Activated B cell treated with CpG ODN at 0.5 μM for 24 hours (primary cell): ENCODE measurements around the gene MAST2. TPM values are rescaled to one million over a fixed set of nuclear protein-coding genes. Genes with fewer than 3 reads are reported as not detected.

Experiments used
- ATAC-seq: fragments of 200-7000 bp; cut with Tn5 transposase; one replicate; pipeline ENCODE4 v1.10.0; 2021; ENCODE audit warnings: low read depth, mild to moderate bottlenecking, moderate library complexity
- CTCF ChIA-PET: fragments of 350-600 bp; sonication (Branson Sonifier 250); formaldehyde crosslinking; loops from one replicate; lab custom pipeline; 2021; ENCODE audit warnings: antibody characterized with exemption; lab: Charles Lee
- POLR2A ChIA-PET: fragments of 350-600 bp; sonication (Branson Sonifier 250); formaldehyde crosslinking; loops from one replicate; lab custom pipeline; 2021; ENCODE audit warnings: antibody characterized with exemption; lab: Charles Lee
- DNase-seq: peaks from one replicate; pipeline ENCODE4 v3.0.0; 2022
- H3K27ac Mint-ChIP-seq: one replicate; pipeline ENCODE4 v1.8.0; 2020; ENCODE audit warnings: mixed read lengths
- H3K27me3 Mint-ChIP-seq: one replicate; pipeline ENCODE4 v1.8.0; 2021; ENCODE audit warnings: mixed read lengths
- H3K36me3 Mint-ChIP-seq: one replicate; pipeline ENCODE4 v1.8.0; 2021; ENCODE audit warnings: low read depth, mixed read lengths
- H3K4me1 Mint-ChIP-seq: one replicate; pipeline ENCODE4 v1.8.0; 2021; ENCODE audit warnings: mixed read lengths
- H3K4me3 Mint-ChIP-seq: one replicate; pipeline ENCODE4 v1.8.0; 2020; ENCODE audit warnings: mild to moderate bottlenecking, mixed read lengths
- H3K9me3 Mint-ChIP-seq: one replicate; pipeline ENCODE4 v1.8.0; 2020; ENCODE audit warnings: mixed read lengths
- intact Hi-C: fragments of 100-400 bp; cut with micrococcal nuclease; formaldehyde crosslinking; loops from one replicate; pipeline ENCODE4 v1.15.1; 2024
- total RNA-seq: library from RNA; stranded (reverse); gene quantifications from 2 replicates; pipeline ENCODE4 v1.2.3, GENCODE V29; 2022
- TF ChIP-seq, protein P1 (sequence below): fragments of 200-600 bp; IDR thresholded peaks from one replicate; pipeline ENCODE4 v1.8.0; 2022; ENCODE audit warnings: antibody characterized with exemption, mild to moderate bottlenecking

The MAST2 gene
- total RNA-seq, 1 donor from 2014 or later: 20.9 TPM

DNA sequence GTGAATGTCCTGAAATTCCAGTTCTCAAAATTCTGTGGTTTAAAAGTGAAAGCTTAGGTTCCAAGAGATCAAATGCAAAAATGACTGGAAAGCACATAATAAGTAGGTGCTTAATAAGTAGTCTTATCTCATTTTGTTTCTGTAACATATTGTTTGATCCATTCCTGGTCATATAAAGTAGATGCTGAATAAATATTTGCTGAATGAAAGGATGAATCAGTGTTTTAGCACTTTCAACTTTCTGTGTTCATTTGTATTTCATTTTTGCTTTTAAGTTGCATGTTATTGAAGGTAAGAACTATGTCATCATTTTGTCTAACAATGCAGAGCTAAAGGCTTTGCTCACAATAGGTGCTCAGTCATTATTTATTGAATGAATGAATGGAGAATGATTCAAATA, 6.3 kb downstream of the MAST2 start:
- ATAC-seq (no peak), DNase-seq (no peak)
- no peaks in the 10 kb centered on the region for H3K27me3 Mint-ChIP-seq
- TF ChIP-seq, protein P1, sequence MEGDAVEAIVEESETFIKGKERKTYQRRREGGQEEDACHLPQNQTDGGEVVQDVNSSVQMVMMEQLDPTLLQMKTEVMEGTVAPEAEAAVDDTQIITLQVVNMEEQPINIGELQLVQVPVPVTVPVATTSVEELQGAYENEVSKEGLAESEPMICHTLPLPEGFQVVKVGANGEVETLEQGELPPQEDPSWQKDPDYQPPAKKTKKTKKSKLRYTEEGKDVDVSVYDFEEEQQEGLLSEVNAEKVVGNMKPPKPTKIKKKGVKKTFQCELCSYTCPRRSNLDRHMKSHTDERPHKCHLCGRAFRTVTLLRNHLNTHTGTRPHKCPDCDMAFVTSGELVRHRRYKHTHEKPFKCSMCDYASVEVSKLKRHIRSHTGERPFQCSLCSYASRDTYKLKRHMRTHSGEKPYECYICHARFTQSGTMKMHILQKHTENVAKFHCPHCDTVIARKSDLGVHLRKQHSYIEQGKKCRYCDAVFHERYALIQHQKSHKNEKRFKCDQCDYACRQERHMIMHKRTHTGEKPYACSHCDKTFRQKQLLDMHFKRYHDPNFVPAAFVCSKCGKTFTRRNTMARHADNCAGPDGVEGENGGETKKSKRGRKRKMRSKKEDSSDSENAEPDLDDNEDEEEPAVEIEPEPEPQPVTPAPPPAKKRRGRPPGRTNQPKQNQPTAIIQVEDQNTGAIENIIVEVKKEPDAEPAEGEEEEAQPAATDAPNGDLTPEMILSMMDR: no peak
- H3K36me3 Mint-ChIP-seq: peaks cover 3% of the 10 kb centered on the region
- H3K4me1 Mint-ChIP-seq: no peaks in the 10 kb centered on the region
- intact Hi-C loops: no loop called here
- ChIA-PET CTCF (no interaction called here), POLR2A (interaction anchor here (0.8 kb wide), 1 partner anchor 123 kb away, joined by 3 read pairs; the partner anchor contains the start of gene GPBP1L1)
- H3K27ac Mint-ChIP-seq: no peak overlapping the region
- no peak overlapping the region for H3K4me3 Mint-ChIP-seq
- H3K9me3 Mint-ChIP-seq: no peaks in the 10 kb centered on the region

DNA sequence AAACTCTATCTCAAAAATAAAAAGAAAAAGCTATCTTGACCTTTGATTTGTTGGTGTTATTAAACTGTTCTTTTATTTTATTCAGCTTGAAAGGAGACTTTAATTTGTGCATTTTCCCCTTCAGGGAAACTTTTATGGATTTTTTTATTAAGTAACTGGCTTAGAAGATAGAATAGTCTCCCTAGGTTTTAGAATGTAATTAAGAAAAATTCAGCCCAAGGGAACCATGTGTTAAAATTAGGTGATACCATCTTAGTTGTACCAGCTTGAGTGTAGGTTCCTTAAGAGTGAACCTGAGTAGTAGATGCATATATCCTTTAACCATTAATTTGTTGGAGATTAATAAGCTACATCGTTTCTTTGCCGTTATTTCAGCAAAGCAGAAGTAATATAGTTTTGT, 11.4 kb downstream of the MAST2 start:
- Mint-ChIP-seq H3K36me3 (peaks cover 7% of the 10 kb centered on the region), H3K27ac (no peak overlapping the region), H3K9me3 (peaks cover 2% of the 10 kb centered on the region), H3K4me3 (no peak overlapping the region), H3K27me3 (no peaks in the 10 kb centered on the region), H3K4me1 (peaks cover 5% of the 10 kb centered on the region)
- no peak for DNase-seq
- no peak for ATAC-seq
- intact Hi-C loops: no loop called here
- TF ChIP-seq, protein P1: no peak
- ChIA-PET POLR2A (no interaction called here), CTCF (no interaction called here)

DNA sequence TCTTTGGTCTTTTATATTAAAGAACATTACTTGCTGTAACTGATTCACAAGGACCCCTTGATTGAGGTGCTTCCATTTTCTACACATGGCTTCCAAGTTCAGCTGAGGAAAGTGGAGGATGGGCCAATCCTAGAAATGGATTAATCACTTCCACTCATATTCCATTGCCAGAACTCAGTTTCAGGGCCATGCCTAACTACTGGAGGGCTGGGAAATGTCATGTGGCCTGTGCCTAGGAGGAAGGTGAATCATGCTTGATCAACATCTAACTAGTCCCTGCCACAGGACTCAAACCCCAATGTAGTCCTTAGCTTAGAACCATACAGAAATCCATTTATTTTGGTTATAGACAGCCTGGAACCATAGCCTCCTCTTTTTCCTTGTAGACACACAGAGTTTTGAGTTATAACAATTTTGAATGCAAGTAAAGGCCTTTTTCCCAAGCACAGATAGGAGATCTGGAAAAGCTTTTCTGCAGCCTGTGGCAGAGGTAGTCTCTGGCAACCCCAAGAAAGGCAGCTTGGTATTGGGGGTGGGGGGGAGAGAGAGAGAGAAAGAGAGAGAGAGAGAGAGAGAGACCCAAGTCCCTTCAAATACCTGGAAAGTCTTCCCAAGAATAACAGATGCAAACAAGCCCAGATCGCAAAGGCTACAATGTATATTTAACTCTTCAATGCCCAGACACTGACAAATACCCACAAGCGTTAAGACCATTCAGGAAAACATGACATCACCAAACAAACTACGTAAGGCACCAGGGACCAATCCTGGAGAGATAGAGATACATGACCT, 12.5 kb downstream of the MAST2 start:
- POLR2A ChIA-PET: no interaction called here
- CTCF ChIA-PET: no interaction called here
- Mint-ChIP-seq H3K9me3 (peaks cover 2% of the 10 kb centered on the region), H3K4me3 (no peak overlapping the region), H3K27ac (no peak overlapping the region), H3K4me1 (peaks cover 16% of the 10 kb centered on the region), H3K27me3 (no peaks in the 10 kb centered on the region), H3K36me3 (peaks cover 7% of the 10 kb centered on the region)
- intact Hi-C loops: no loop called here
- ATAC-seq: no peak
- DNase-seq: no peak
- TF ChIP-seq, protein P1: no peak

DNA sequence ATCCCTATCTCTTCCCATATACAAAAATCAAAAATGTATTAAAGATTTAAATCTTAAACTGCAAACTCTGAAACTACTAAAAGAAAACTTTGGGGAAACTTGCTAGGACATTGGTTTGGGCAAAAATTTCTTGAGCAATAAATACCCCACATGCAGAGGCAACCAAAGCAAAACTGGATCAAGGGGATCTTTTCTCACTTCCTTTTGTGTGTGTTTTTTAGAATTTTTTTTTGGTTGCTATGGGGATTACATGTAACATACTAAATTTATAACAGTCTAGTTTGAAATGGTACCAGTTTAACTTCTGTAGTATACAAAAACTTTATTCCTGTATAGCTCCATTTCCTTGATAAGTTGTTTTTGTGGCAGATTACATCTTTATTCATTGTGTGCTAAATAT, 16.8 kb downstream of the MAST2 start:
- intact Hi-C loops: loop anchor here (2.0 kb wide), 1 partner anchor 17 kb away; the partner anchor contains the start of gene MAST2
- peaks cover 8% of the 10 kb centered on the region for H3K36me3 Mint-ChIP-seq
- DNase-seq (no peak), ATAC-seq (no peak)
- peak overlapping the region; percentile 14 for H3K27ac Mint-ChIP-seq
- ChIA-PET CTCF (no interaction called here), POLR2A (no interaction called here)
- no peaks in the 10 kb centered on the region for H3K27me3 Mint-ChIP-seq
- H3K4me3 Mint-ChIP-seq: no peak overlapping the region
- H3K4me1 Mint-ChIP-seq: peaks cover 26% of the 10 kb centered on the region
- H3K9me3 Mint-ChIP-seq: peaks cover 2% of the 10 kb centered on the region
- TF ChIP-seq, protein P1: no peak

DNA sequence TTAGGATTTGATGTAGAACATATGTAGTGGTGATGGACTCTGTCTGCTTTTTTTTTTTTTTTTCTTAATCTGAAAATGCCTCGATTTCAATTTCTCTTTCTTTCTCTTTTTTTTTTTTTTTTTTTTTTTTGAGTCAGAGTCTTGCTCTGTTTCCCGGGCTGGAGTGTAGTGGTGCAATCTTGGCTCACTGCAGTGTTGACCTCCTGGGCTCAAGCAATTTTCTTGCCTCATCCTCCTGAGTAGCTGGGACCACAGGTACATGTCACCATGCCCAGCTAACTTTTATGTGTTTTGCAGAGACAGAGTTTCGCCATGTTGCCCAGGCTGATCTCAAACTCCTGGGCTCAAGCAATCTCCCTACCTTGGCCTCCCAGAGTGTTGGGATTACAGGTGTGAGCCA, 17.4 kb downstream of the MAST2 start:
- Mint-ChIP-seq H3K4me1 (peaks cover 26% of the 10 kb centered on the region), H3K9me3 (peaks cover 2% of the 10 kb centered on the region), H3K27ac (no peak overlapping the region), H3K36me3 (peaks cover 11% of the 10 kb centered on the region), H3K4me3 (no peak overlapping the region), H3K27me3 (no peaks in the 10 kb centered on the region)
- DNase-seq (no peak), ATAC-seq (no peak)
- TF ChIP-seq, protein P1: no peak
- POLR2A ChIA-PET: interaction anchor here (0.7 kb wide), 1 partner anchor 221 kb away, joined by 4 read pairs; no protein-coding TSS in a partner anchor
- intact Hi-C loops: loop anchor here (2.0 kb wide), 1 partner anchor 18 kb away; the partner anchor contains the start of gene MAST2
- CTCF ChIA-PET: no interaction called here
